Measurements from ENCODE around the gene RNF14. TPM values are rescaled to one million over a fixed set of nuclear protein-coding genes. Genes with fewer than 3 reads are reported as not detected.

RNF14 gene
- total RNA-seq, 1 experiment from 2014 or later = 37.5 TPM

- Histone ChIP-seq H3K79me2 (ENCODE audit: insufficient read depth, low read length) (no peaks in the 10 kb centered on the region), H3K9me2 (ENCODE audit: insufficient read depth) (no peaks in the 10 kb centered on the region), H4K20me1 (ENCODE audit: insufficient read depth) (no peaks in the 10 kb centered on the region), H3K4me1 (ENCODE audit: control insufficient read depth in 1 of 2, insufficient read depth in 2 of 2, low read length in 2 of 2) (no peaks in the 10 kb centered on the region), H3K36me3 (ENCODE audit: control insufficient read depth in 1 of 2, insufficient read depth in 2 of 2, low read length in 2 of 2) (no peaks in the 10 kb centered on the region), H3K9ac (ENCODE audit: low read length) (no peak overlapping the region), H3K27ac (ENCODE audit: low read depth, low read length) (no peak overlapping the region), H2AFZ (ENCODE audit: low read depth, low read length, poor library complexity, severe bottlenecking) (no peak overlapping the region), H3K4me3 (replicated peaks in 1 of 2; ENCODE audit: low read depth in 1 of 2, low read length in 2 of 2) (no peak overlapping the region), H3K9me3 (ENCODE audit: control insufficient read depth in 1 of 2, insufficient read depth in 1 of 2, low read depth in 1 of 2, low read length in 2 of 2) (no peaks in the 10 kb centered on the region), H3K27me3 (ENCODE audit: insufficient read depth, low read length) (no peaks in the 10 kb centered on the region), H3K4me2 (ENCODE audit: low read length) (no peak overlapping the region)
- CTCF ChIA-PET = interaction anchor here (1.5 kb wide), 1 partner anchor 15 kb away, joined by 3 read pairs; the partner anchor contains the start of gene RNF14
- BruUV-seq (replicated peaks) = no TSS peak
- RAD21 ChIA-PET (ENCODE audit: low non-redundant PET in 1 of 2, low total read pairs in 2 of 2, uncharacterized antibody in 2 of 2, unreplicated experiment in 2 of 2) = no interaction called here
- no peak for ATAC-seq
- DNase-seq (ENCODE audit: low read depth, low spot score) = no peak
- TF ChIP-seq CEBPB (IDR thresholded peaks at IDR 0.05; ENCODE audit: low read depth) = no peak
- no peak for TF ChIP-seq POLR2A (IDR thresholded peaks at IDR 0.05; ENCODE audit: borderline replicate concordance, extremely low read depth, insufficient read depth, insufficient read length)
- TF ChIP-seq REST (IDR thresholded peaks at IDR 0.05; ENCODE audit: low read depth) = no peak
- no peak for TF ChIP-seq ZBTB33 (IDR thresholded peaks at IDR 0.05; ENCODE audit: extremely low read depth, insufficient replicate concordance, low read length)
- no peak for TF ChIP-seq POLR2AphosphoS5 (IDR thresholded peaks at IDR 0.05; ENCODE audit: low read depth, low read length)
- no peak for TF ChIP-seq SP1 (IDR thresholded peaks at IDR 0.05; ENCODE audit: low read depth)
- TF ChIP-seq JUND (IDR thresholded peaks at IDR 0.05) = no peak
- TF ChIP-seq EZH2 (IDR thresholded peaks at IDR 0.05) = no peak
- no peak for TF ChIP-seq EZH2phosphoT487 (IDR thresholded peaks at IDR 0.05; ENCODE audit: borderline replicate concordance)
- no peak for TF ChIP-seq ELF1 (IDR thresholded peaks at IDR 0.05; ENCODE audit: borderline replicate concordance, low read depth)
- TF ChIP-seq YY1 (IDR thresholded peaks at IDR 0.05; ENCODE audit: extremely low read depth, insufficient replicate concordance, low read depth, low read length) = no peak
- no peak for TF ChIP-seq ZFX (IDR thresholded peaks at IDR 0.05)
- no peak for TF ChIP-seq SRF (IDR thresholded peaks at IDR 0.05; ENCODE audit: low read depth)
- TF ChIP-seq EGR1 (IDR thresholded peaks at IDR 0.05; ENCODE audit: low read depth) = no peak
- no peak for TF ChIP-seq RAD21 (IDR thresholded peaks at IDR 0.05; ENCODE audit: low read depth)
- no peak for TF ChIP-seq FOSL1 (IDR thresholded peaks at IDR 0.05; ENCODE audit: low read depth)
- no peak for TF ChIP-seq ZNF274 (IDR thresholded peaks at IDR 0.05; ENCODE audit: low read depth, low read length)
- POLR2A ChIA-PET = no interaction called here
- intact Hi-C loops (cut with micrococcal nuclease) = no loop called here
Observed at GRCh38 chr5:141954194-141954593, 14.7 kb upstream of the RNF14 start.

Measured in HCT116 (cell line).